ENCODE results near the gene PIK3CD.

- TF ChIP-seq CTCF (IDR thresholded peaks at IDR 0.05) (no peak), POLR2AphosphoS5 (IDR thresholded peaks at IDR 0.05; ENCODE audit: insufficient read depth in 1 of 2, low read depth in 1 of 2) (no peak)
Measured at GRCh38 chr1:9680091-9680490, 28.6 kb downstream of the PIK3CD start.

Measured in vagina (tissue), 2 donors.